ENCODE data around the gene TBC1D9B.

TBC1D9B gene

DNA sequence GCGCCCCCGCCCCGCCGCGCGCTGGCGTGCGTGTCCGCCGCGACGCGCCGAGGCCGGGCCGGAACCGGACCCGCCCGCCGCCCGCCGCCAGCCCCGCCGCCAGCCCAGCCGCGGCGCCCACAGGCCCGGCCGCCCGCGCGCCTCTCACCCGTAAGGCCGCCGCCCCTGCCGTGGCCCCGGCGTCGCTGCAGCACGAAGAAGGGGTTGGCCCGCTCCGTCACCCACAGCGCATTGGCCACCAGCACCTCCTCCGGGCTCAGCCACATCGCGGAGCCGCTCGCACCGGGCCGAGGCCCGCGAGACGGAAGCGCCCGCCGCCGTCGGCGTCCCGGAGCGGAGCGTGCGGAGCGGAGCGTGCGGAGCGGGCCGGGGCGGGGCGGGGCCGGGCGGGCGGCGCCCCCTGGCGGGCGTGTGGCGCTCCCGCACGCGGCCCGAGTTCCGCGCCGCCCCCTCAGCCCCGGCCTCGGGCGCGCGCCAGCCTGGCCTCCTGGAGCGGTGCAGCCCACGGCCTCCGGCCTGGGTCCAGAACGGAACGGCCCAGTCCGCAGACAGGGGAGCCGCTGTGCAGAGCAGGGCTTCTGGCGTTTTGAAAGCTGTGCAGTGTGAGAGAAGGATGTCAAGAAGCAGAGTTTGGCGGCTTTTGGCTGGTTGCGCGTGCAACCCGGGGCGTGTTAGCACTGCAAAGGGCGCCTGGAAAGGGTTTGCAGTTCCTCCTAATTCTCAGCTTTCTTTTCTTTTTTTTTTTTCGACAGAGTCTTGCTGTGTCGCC, at the start of gene TBC1D9B:
Gene TBC1D9B (minus strand): TSS at position 342 of the 769 bp plus-strand sequence. CDS start 76 bp downstream, at position 266.
- DNase-seq (ENCODE audit: low spot score): peak; percentile 37

DNA sequence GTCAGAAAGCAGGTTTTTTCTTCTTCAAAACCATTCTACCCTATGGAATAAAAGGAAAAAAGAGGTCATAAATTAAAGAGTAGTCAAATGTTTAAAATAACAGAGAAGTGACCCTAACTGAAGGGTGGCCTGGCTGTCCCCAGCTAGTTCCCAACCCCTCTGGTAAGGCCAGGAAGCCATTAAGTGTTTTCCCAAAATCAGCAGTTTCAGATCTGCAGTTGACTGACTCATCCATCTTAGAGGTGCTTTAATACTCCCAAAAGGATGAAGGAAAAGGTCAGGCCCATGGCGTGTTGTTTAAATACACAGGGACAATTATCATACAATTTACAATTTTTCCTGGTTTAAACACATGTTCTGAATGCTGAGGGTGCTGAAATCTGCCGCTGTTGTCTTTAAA, 47.9 kb upstream of the TBC1D9B start:
- DNase-seq (ENCODE audit: low spot score): no peak

DNA sequence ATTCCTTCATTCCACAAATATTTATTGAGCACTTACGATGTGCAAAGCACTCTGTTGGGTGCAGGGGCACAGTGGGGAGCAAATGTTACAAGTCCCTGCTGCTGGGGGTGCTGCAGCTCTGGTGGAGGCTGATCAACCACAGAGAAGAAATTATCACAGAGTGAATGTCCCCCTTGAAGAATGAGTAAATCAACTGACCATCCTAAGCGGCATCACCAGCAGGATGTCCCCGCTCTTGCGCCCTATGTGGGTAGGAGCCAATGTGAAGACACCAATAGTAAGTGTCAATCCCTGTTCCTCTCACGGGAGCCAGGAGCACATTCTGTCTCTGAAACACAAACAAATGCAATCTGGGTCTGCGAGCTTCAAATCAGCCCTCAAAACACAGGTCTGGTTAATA, 47.4 kb upstream of the TBC1D9B start:
- no peak for DNase-seq (ENCODE audit: low spot score)

DNA sequence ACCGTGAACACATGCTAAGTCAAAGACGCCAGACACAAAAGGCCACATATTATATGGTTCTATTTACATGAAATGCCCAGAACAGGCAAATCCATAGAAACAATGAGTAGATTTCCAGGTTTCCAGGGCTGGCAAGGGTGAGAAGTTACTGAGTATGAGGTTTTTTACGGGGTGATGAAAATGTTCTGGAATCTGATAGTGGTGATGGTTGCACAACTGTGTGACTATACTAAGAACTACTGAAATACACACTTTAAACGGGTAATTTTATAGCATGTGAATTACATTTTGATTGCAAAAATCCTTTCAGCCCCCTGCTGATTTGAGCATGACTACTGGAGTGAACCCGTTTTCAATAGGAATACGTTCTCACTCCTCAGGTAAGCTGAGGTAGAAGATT, 46.7 kb upstream of the TBC1D9B start:
- no peak for DNase-seq (ENCODE audit: low spot score)

DNA sequence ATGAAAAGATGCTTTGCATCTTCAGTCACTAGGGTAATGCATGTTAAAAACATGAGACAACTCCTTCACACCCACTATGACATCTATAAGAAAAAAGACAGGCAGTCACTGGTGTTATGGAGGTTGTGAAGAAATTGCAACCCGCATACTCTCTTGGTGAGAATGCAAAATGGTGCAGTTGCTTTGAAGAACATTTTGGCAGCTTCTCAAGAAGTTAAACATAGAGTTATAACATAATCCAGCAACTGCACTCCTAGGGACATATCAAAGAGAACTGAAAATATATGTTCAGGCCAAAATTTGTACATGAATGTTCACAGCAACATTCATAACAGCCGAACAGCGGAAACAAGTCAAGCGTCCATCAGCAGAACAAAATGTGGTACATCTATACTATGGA, 46.3 kb upstream of the TBC1D9B start:
- DNase-seq (ENCODE audit: low spot score): no peak

DNA sequence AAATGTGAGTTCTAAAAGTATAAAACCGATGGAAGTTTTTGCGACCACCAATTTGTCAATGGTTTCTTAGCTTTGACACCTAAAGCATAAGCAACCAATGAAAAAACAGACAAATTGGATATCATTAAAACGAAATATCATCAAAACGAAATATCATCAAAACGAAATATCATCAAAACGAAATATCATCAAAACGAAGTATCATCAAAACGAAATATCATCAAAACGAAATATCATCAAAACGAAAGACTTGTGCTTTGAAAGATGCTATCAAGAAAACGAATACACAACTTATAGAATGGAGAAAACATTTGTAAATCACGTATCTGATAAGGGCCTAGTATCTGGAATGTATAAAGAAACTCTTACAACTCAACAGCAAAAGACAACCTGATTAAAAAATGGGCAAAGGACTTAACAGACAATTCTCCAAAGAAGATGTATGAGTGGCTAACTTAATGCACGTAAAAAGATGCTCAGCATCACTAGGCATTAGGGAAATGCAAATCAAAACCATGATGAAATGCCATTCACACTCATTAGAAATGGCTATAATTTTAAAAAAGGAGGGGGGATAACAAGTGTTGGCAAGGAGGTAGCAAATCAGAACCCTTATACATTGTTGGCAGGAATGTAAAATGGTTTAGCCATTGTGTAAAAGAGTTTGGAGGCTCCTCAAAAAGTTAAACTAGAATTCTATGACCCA, 29.4 kb upstream of the TBC1D9B start:
- no peak for DNase-seq (ENCODE audit: low spot score)

DNA sequence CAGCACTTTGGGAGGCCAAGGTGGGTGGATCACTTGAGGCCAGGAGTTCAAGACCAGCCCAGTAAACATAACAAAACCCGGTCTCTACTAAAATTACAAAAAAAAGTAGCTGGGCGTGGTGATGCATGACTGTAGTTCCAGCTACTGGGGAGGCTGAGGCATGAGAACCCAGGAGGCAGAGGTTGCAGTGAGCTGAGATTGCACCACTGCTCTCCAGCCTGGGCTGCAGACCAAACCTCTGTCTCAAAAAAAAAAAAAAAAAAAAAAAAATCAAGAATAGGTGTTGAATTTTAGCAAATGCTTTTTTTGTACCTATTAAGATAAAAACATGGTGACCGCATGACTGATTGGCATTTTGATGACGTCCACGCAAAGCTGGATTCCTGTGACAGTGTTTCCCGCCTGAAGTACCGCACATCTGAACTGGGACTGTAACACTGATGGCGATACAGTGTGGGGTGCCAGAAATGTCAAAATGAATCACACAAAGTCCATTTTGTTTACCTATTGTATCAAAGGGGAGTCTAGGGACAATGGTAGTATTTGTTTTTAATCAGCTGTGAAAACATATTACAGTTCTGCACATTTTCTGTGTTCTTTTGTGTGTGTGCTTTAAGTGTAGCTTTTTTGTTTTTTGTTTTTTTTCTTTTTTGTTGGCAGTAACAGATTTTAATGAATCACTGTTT, 23.2 kb upstream of the TBC1D9B start:
- DNase-seq (ENCODE audit: low spot score): peak; percentile 59

DNA sequence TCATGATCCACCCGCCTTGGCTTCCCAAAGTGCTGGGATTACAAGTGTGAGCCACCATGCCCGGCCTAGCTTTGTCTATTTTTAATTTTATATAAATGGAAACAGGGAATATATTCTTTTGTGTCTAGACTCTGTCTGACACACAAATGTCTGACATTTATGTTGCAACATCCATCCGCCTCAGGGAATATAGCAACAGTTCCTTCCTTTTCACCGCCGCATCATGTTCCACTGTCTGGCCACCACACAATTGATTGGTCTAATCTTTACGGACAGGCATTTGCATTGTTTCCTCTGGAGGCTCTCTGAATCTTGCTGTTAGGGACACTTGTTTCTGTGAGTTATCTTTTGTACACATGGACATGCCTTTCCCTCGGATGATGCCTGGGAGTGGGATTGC, 20.1 kb upstream of the TBC1D9B start:
- DNase-seq (ENCODE audit: low spot score): no peak

DNA sequence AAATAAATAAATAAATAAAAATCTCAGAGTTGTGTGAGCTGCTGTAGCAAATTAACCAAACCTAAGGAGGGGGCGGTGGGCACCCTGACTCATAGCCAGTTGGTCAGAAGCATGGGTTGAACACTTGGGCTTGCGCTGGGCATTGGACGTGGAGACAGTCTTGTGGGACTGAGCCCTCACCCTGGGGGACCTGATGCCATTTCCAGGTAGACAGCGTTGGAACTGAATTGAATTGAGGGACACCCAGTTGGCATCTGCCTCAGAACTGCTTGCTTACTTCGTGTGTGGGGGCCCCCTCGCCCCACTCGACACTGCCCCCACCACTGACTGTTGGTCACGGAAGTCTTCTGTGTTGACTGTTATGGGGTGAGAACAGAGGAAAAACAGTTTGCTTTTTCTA, 19.0 kb upstream of the TBC1D9B start:
- no peak for DNase-seq (ENCODE audit: low spot score)

DNA sequence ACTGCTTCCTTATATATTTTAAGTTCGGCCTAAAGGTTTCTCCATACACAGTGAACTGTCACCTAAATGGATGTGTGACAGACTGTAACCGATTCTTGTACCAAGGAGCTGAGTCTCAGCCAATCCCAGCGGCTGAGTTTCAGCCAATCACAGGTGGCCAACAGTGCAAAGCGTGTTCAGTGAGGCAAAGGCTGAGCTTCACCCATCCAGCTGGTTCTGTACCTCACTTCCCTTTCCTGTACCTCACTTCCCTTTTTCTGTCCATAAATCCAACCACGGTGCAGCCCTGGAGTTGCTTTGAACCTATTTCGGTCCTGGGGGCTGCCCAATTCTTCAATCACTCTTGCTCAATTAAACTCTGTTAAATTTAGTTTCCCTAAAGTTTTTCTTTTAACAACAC, 15.7 kb upstream of the TBC1D9B start:
- DNase-seq (ENCODE audit: low spot score): peak; percentile 32

DNA sequence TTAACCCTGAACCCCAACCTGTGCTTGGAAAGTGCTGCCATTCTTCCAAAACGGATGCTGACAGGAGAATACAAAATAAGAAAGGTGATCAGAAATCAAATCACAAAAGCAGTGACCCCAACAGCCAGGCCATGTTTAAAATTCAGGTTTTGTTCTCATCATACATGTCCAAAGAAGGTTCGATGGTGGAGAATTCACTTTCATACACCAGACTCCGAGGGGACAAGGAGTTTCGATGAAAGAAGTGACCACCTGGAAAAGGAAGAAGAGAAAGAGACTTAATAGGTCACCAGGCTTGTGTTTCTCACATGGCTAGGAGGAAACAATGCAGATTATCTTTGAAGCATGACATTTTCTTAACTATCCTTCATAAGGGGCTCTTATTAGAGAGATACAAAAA, 12.5 kb upstream of the TBC1D9B start:
- DNase-seq (ENCODE audit: low spot score): no peak

DNA sequence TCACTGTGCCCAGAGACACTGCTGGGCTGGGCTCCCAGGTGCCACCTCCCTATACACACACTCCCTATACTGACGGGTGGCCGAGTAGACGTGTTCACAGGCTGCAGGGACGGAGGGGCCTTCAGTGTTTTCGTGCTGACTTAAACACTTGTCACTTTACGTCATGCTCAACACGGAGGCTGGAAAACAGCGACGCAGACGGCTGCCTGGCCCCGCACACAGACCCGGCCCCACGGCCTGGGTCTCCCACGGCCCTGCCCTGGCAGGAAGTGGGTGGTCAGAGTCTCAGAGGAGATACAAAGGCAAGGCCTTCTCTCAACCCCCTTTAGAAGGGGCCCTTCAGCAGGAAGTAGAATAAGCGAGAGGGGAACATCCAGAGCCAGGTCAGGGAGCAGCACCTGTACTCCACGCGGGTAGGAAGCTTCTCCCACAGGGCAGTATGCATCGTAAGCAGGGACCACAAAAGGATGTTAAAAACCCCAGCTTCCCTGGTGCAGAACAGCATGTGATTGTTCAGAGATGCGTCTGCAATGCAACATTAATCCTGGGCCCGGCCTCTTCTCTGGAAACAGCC, 11.9 kb upstream of the TBC1D9B start:
- no peak for DNase-seq (ENCODE audit: low spot score)

DNA sequence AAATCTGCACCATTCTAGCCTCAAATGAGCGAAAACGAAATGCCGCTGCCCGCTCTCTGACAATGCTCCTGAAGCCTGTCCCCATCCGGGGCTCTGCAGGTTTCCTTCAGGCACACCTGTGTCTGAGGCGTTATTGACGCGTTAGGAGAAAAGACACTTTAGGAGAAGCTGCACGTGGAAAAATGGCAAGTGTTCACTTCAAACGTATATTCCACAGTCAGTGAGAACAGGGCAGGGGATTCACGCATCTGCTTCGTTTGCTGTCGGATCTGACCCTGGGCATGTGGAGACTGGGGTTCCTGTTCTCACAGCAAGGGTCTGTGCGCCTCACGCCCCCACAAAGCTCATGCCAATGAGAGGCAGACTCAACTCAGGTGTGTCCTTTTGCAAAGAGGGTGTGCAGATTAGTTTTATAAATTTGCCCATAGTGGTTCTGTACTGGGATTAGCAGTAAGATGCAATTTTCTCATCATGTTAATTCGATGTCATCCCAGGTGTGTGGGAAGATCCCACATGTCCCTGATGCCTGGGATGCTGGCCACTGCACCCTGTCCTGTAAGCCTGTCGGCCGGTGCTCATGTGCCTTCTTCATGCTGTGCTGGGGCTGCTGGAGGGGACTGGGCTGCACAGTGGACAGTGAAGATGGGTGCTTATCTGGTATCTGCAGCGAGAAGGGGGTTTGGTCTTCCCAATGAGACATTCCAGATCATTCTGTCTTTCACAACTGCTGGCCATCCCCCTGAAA, 11.2 kb upstream of the TBC1D9B start:
- DNase-seq (ENCODE audit: low spot score): no peak

DNA sequence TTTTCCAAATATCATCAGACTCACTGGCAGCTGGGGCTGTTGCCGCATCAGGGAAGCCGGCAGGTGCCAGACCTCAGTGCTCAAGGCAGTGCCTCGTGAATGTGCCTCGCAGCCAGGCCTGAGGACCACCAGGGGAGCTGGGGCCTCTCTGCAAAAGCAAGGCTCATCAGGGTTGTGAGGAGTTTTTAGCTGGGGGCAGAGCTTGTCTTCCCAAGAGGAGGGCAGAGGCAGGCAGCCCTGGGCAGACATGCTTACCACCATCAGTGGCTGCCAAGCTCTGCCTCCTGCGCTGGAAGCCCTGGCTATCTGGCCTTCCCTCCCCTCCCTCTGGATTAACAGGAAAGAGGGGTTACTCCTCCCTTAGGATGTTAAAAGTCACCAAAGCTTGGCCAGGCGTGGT, 8.8 kb upstream of the TBC1D9B start:
- DNase-seq (ENCODE audit: low spot score): no peak

DNA sequence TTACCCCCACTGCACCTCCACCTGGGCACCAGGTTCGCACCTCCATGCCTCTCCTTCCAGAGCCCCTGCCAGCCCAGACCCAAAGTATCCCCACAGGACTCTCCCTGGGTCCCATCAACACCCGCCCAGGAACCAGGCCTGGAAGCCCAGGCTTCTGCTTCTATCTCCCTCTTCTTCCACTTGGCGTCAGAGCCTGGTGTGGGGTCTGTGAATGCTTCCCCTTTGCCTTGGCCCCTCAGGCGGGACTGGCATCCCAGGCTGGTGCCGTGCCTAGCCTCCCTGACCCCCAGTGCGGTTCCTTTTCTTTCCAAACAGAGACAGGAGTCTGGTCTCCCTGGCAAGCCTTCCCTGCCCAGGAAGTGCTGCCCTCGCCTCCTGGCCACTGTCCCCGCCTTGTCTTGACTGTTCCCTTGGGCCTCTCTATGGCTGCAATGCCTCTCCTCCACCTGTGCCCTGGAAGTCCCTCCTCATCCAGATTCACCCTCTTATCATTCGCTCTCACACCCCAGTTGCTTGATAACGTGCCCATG, 7.8 kb upstream of the TBC1D9B start:
- DNase-seq (ENCODE audit: low spot score): no peak

DNA sequence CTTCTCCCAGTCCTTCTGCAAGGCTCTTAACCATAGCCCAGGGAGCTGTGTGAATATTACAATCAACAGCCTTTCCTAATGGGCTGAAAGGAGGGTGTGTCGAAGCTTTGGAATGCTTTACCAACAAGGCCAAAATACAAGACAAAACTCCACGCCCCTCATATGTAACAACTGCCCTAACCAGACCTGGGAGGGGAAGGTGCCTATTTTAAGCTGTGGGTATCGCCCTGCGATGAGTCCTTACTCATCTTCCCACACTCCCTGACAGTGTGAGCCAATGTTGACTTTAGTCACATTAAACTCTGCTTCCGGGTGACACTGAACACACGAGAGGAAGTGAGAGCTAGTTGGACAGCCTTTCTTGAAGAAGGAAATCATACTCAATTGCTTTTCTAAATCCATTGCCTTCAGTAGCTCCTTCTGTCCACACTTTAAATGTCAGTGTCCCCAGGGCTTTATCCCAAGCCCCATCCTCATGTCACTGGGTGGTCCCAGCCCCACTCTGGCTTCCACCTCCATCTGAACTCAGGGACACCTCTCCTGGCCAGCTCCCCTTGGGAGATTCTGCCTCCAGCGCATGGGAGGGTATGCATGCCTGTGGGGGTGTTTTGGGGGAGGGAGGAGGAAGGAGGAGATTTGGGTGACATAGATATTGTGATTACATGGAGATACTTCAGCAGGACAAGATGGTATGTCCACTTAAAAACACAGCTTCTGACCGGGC, 6.5 kb upstream of the TBC1D9B start:
- peak; percentile 31 for DNase-seq (ENCODE audit: low spot score)

DNA sequence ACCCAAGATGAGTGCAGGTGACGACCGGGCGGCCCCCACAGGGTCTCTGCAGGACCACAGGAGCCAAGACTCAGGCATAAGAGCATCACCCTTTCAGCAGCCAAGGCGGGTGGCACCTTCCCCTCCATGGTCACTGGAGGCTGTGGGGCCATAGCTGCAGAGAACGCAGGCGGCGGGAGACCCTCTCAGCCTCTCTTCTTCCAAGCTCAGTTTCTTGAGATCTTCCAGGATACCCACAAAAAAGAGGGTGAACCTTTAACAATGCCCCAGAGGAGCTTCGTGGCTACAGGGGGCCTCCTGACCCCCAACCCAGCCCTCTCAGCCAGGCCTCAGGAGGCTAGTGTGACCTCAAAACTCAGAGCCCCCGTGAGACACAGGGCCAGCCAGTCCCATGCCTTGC, 5.8 kb upstream of the TBC1D9B start:
- DNase-seq (ENCODE audit: low spot score): no peak

DNA sequence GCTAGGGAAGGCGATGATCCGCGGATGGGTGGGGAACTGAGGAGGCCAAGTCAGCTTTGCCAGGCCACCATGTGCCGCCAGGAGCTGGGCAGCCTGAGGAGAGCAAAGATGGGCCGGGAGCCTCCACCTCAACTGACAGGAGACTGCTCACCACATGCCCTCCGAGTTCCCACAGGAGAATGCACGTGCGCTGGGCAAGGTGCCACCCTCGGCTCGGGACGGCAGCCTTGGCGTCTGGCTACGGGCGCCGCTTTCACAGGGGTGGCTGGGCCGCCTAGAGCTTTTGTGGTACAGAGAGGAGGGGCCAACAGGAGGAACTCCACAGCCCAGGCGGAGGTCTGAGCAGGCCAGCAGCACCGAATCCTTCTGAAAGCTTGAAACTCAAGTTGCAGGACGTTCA, 5.3 kb upstream of the TBC1D9B start:
- no peak for DNase-seq (ENCODE audit: low spot score)

DNA sequence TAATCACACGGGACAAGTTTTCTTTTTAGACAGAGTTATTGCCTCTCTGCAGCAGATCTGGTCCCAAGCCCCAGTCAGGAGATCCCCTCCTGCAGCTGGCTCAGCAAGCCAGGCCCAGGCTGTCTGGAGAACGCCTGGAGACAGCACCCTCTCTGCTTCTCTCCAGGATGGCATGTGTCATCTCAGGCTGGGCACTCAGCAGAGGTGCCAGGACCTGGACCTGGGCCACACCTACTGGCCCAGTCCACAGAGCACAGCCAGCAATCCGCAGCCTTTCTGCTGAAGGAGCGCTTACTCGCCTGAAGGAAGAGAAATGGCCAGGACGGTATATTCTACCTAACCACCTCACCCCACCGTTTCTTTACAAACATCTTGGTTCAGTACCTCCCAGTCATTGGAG, 4.7 kb upstream of the TBC1D9B start:
- DNase-seq (ENCODE audit: low spot score): no peak

DNA sequence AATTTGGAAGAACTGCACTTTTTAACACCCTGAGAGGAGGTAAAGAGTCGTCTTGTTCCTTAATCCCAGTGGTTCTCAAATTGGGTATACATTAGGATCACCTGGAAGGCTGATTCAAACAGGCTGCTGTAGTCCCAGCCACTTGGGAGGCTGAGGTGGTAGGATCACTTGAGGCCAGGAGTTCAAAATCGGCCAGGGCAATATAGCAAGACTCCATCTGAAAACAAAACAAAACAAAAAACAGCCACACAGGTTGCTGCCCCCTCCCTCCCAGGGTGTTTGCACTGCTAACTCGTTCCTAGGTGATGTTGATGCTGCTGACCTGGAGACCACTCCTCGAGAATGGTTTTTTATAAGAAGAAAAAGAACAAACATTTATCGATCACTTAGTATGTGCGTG, 1.5 kb upstream of the TBC1D9B start:
- no peak for DNase-seq (ENCODE audit: low spot score)

DNA sequence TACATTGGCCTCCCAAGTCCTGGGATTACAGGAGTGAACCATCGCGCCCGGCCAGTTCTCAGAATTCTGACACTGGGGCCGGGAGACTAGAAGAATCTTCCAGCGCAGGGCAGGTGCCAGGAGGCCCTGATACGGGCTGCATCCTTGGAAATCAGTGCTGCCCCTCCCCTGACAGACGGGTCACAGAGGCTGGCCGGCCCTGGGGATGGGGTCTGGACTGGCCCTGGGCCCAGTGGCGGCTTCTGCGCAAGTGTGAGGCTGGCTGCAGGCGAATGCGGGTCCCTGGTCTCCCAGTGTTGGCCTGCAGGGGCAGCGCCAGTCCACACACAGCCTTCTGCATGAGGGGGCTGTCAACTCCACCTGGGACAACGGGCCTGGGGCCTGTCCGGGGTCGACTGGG, 831 bp upstream of the TBC1D9B start:
- DNase-seq (ENCODE audit: low spot score): no peak

All from pons (tissue), 1 donor.